HG03469 (cell line): ENCODE results near the gene TBX18.

ENCODE experiments used
- ATAC-seq: cut with Tn5 transposase; IDR thresholded peaks from one replicate; pipeline ENCODE4 v1.9.1; 2021; ENCODE audit warnings: mild to moderate bottlenecking, moderate library complexity, moderate number of reproducible peaks; ENCODE audit not compliant: unreplicated experiment

TBX18 gene

GRCh38 chr6:84681693-84682326 is 82.6 kb downstream of the TBX18 start:
- no peak for ATAC-seq

GRCh38 chr6:84675651-84676050 is 88.7 kb downstream of the TBX18 start:
- no peak for ATAC-seq

GRCh38 chr6:84674395-84674794 is 90.0 kb downstream of the TBX18 start:
- no peak for ATAC-seq

- ATAC-seq: no peak
Observed at GRCh38 chr6:84671183-84671582, 93.2 kb downstream of the TBX18 start.

GRCh38 chr6:84669945-84670344 is 94.5 kb downstream of the TBX18 start:
- ATAC-seq: no peak

- ATAC-seq: no peak
Observed at GRCh38 chr6:84667252-84668213, 96.9 kb downstream of the TBX18 start.

GRCh38 chr6:84665401-84665800 is 99.0 kb downstream of the TBX18 start:
- no peak for ATAC-seq

GRCh38 chr6:84663866-84664265 is 100.5 kb downstream of the TBX18 start:
- ATAC-seq: no peak

- no peak for ATAC-seq
Observed at GRCh38 chr6:84657486-84657885, 106.9 kb downstream of the TBX18 start.

- ATAC-seq: no peak
Observed at GRCh38 chr6:84657025-84657424, 107.4 kb downstream of the TBX18 start.

GRCh38 chr6:84653027-84653551 is 111.3 kb downstream of the TBX18 start:
- no peak for ATAC-seq

- no peak for ATAC-seq
Observed at GRCh38 chr6:84652356-84653026, 111.9 kb downstream of the TBX18 start.

GRCh38 chr6:84651583-84651982 is 112.8 kb downstream of the TBX18 start:
- no peak for ATAC-seq

- ATAC-seq: no peak
Observed at GRCh38 chr6:84648444-84648843, 116.0 kb downstream of the TBX18 start.

GRCh38 chr6:84645563-84646266 is 118.7 kb downstream of the TBX18 start:
- ATAC-seq: no peak

GRCh38 chr6:84645000-84645399 is 119.4 kb downstream of the TBX18 start:
- ATAC-seq: no peak

GRCh38 chr6:84643778-84644177 is 120.6 kb downstream of the TBX18 start:
- ATAC-seq: no peak

- no peak for ATAC-seq
Observed at GRCh38 chr6:84641076-84641475, 123.3 kb downstream of the TBX18 start.

- ATAC-seq: no peak
Observed at GRCh38 chr6:84639396-84639795, 125.0 kb downstream of the TBX18 start.

- no peak for ATAC-seq
Observed at GRCh38 chr6:84638286-84638685, 126.1 kb downstream of the TBX18 start.
